ENCODE results near the gene TAF11L3.
"Not testable (repeated sequence)": the region's sequence is repeated elsewhere in the genome, so short reads cannot be mapped to it uniquely, and the experiment has no call there.

TAF11L3 gene

GRCh38 chr5:17518067-17518466 lies at the start of gene TAF11L3:
TSS of gene TAF11L3 (plus strand) at chr5:17518367.
- not testable (repeated sequence) for DNase-seq

- no peak for DNase-seq
These were observed 48.1 kb upstream of the TAF11L3 start for GRCh38 chr5:17470064-17470463.

GRCh38 chr5:17475064-17475463 lies 43.1 kb upstream of the TAF11L3 start:
- not testable (repeated sequence) for DNase-seq

- no peak for DNase-seq
These were observed 41.1 kb upstream of the TAF11L3 start for GRCh38 chr5:17477043-17477442.

GRCh38 chr5:17477573-17478265 lies 40.4 kb upstream of the TAF11L3 start:
- no peak for DNase-seq

- no peak for DNase-seq
These were observed 36.8 kb upstream of the TAF11L3 start for GRCh38 chr5:17481378-17481777.

GRCh38 chr5:17482790-17483189 lies 35.4 kb upstream of the TAF11L3 start:
- DNase-seq, result no peak

GRCh38 chr5:17486464-17487173 lies 31.5 kb upstream of the TAF11L3 start:
- not testable (repeated sequence) for DNase-seq

- no peak for DNase-seq
These were observed 31.0 kb upstream of the TAF11L3 start for GRCh38 chr5:17487174-17487512.

- not testable (repeated sequence) for DNase-seq
These were observed 26.9 kb upstream of the TAF11L3 start for GRCh38 chr5:17491257-17491656.

- no peak for DNase-seq
These were observed 25.4 kb upstream of the TAF11L3 start for GRCh38 chr5:17492770-17493169.

- no peak for DNase-seq
These were observed 20.7 kb upstream of the TAF11L3 start for GRCh38 chr5:17497446-17497845.

- DNase-seq, result not testable (repeated sequence)
These were observed 20.2 kb upstream of the TAF11L3 start, which contains the start of gene TAF11L2 for GRCh38 chr5:17497931-17498330. TSS of gene TAF11L2 (plus strand) at chr5:17498231.

GRCh38 chr5:17511775-17512325 lies 6.3 kb upstream of the TAF11L3 start:
- DNase-seq, result no peak

- DNase-seq, result not testable (repeated sequence)
These were observed 641 bp upstream of the TAF11L3 start for GRCh38 chr5:17517526-17517925.

- DNase-seq, result not testable (repeated sequence)
These were observed 1.3 kb downstream of the TAF11L3 start for GRCh38 chr5:17519508-17519907.

- DNase-seq, result not testable (repeated sequence)
These were observed 3.3 kb downstream of the TAF11L3 start, which contains the start of gene TAF11L4 for GRCh38 chr5:17521501-17521900. TSS of gene TAF11L4 (plus strand) at chr5:17521801.

GRCh38 chr5:17524935-17525334 lies 6.8 kb downstream of the TAF11L3 start, which contains the start of gene TAF11L5:
TSS of gene TAF11L5 (plus strand) at chr5:17525235.
- DNase-seq, result not testable (repeated sequence)

- DNase-seq, result not testable (repeated sequence)
These were observed 8.3 kb downstream of the TAF11L3 start for GRCh38 chr5:17526504-17526903.

GRCh38 chr5:17528369-17528768 lies 10.2 kb downstream of the TAF11L3 start, which contains the start of gene TAF11L6:
TSS of gene TAF11L6 (plus strand) at chr5:17528669.
- DNase-seq, result not testable (repeated sequence)
